CD4-positive, CD25-positive, alpha-beta regulatory T cell (primary cell): ENCODE results near the gene MTMR2. TPM values are rescaled to one million over a fixed set of nuclear protein-coding genes. Genes with fewer than 3 reads are reported as not detected.

Experiments
- ATAC-seq, 2 donors: fragments of 150-1000 bp; cut with Tn5 transposase; one replicate each; pipeline ENCODE4 v1.10.0; 2021; ENCODE audit warnings: low read depth in 2 of 2, moderate number of reproducible peaks in 2 of 2, moderate library complexity in 1 of 2
- DNase-seq, 3 donors: peaks; one replicate each; pipeline versions ENCODE4 v3.0.0 to v3.0.0-alpha.2; 2012 to 2022; ENCODE audit warnings: mixed read lengths in 1 of 3
- H3K27ac ChIP-seq: one replicate; pipeline ENCODE4 v1.7.0; 2013; ENCODE audit warnings: mild to moderate bottlenecking, low read length; ENCODE audit not compliant: insufficient read depth, poor library complexity, severe bottlenecking
- H3K27me3 ChIP-seq: one replicate; pipeline ENCODE4 v1.7.0; 2013; ENCODE audit warnings: low read length; ENCODE audit not compliant: control insufficient read depth, insufficient read depth
- H3K36me3 ChIP-seq: one replicate; pipeline ENCODE4 v1.7.0; 2013; ENCODE audit warnings: mild to moderate bottlenecking, low read length, moderate library complexity; ENCODE audit not compliant: control insufficient read depth, insufficient read depth
- H3K4me1 ChIP-seq: 2 replicates; pipeline ENCODE4 v1.7.0; 2013; ENCODE audit warnings: mild to moderate bottlenecking, low read length; ENCODE audit not compliant: insufficient read depth, control insufficient read depth, poor library complexity, severe bottlenecking
- H3K4me3 ChIP-seq: one replicate; pipeline ENCODE4 v1.7.0; 2013; ENCODE audit warnings: low read depth, mild to moderate bottlenecking, low read length, moderate library complexity
- H3K9me3 ChIP-seq, 2 experiments: 1 replicate in 1 of 2; 2 replicates in 1 of 2; pipeline ENCODE4 v1.7.0; 2013; ENCODE audit warnings: low read length in 2 of 2, mild to moderate bottlenecking in 1 of 2, moderate library complexity in 1 of 2; ENCODE audit not compliant: control insufficient read depth in 2 of 2
- H3K27ac Mint-ChIP-seq, 3 donors: one replicate each; pipeline ENCODE4 v1.8.0; 2020 to 2022; ENCODE audit warnings: mild to moderate bottlenecking in 3 of 3, mixed read lengths in 3 of 3, moderate library complexity in 2 of 3
- H3K27me3 Mint-ChIP-seq: one replicate; pipeline ENCODE4 v1.8.0; 2022; ENCODE audit warnings: mild to moderate bottlenecking, mixed read lengths
- H3K36me3 Mint-ChIP-seq: one replicate; pipeline ENCODE4 v1.8.0; 2020; ENCODE audit warnings: mixed read lengths
- H3K4me1 Mint-ChIP-seq, 4 donors: one replicate each; pipeline ENCODE4 v1.8.0; 2020 to 2022; ENCODE audit warnings: mixed read lengths in 4 of 4, mild to moderate bottlenecking in 1 of 4
- H3K4me3 Mint-ChIP-seq, 4 donors: one replicate each; pipeline ENCODE4 v1.8.0; 2020 to 2022; ENCODE audit warnings: mild to moderate bottlenecking in 4 of 4, mixed read lengths in 4 of 4, moderate library complexity in 3 of 4
- H3K9me3 Mint-ChIP-seq, 7 donors: one replicate each; pipeline ENCODE4 v1.8.0; 2020 to 2022; ENCODE audit warnings: mixed read lengths in 7 of 7, mild to moderate bottlenecking in 3 of 7, moderate library complexity in 2 of 7
- polyA plus RNA-seq, 4 donors: library from polyadenylated mRNA; unstranded; fragments of 300-500 nt; fragmentation: Illumina TruSeq; gene quantifications; one replicate each; pipeline ENCODE4 v1.2.3, GENCODE V29; 2021
- total RNA-seq: library from RNA; stranded (reverse); gene quantifications from one replicate; pipeline ENCODE4 v1.2.3, GENCODE V29; 2022

Gene MTMR2
- total and polyA plus RNA-seq, 5 donors from 2014 or later, result 9.8 to 21.3 (median 13.5) TPM

DNA sequence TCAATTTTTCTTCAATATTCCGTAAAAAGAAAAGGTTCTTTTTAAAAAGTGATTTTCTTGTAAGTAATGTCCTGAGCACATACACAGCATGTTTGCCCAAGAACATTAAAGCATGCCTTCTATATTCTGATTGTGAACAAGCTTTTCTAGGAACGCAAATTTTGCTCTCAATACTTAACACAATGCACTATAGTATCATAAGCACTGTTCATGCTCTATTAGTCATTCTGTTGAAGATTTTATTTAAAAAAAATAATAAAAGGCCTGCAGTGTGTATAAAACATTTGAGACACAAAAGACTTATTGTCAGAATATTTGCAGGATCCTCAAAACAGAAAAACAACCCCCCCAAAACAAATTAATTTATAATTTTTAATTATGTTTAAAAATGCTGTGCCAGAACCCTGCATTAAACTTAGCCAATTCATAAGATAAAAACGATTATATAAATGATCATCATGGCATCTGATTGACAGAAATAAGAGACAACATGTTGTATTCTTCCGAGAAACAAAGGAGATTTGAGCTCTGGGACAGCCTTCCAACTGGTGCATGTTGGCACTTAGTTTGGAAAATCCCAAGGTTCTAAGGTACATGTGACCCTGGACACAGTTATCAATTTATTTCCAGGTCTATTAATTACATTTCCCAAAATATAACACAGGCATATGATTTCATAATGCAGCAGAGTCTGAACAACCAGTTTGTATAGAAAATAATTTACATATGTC is 13.1 kb downstream of the MTMR2 start:
- Mint-ChIP-seq H3K4me1 (peaks cover 24 to 40% (median 31%) of the 10 kb centered on the region in 4 donors), H3K27ac (no peak overlapping the region), H3K9me3 (peaks cover 0 to 1% (median 0%) of the 10 kb centered on the region in 7 donors), H3K27me3 (no peaks in the 10 kb centered on the region), H3K4me3 (no peak overlapping the region), H3K36me3 (peaks cover 6% of the 10 kb centered on the region)
- DNase-seq (no peak), ATAC-seq (no peak)
- no peaks in the 10 kb centered on the region for H3K36me3 ChIP-seq
- H3K4me3 ChIP-seq, result no peak overlapping the region
- H3K27me3 ChIP-seq, result no peaks in the 10 kb centered on the region
- H3K9me3 ChIP-seq, result no peaks in the 10 kb centered on the region
- H3K4me1 ChIP-seq, result no peaks in the 10 kb centered on the region
- no peak overlapping the region for H3K27ac ChIP-seq

DNA sequence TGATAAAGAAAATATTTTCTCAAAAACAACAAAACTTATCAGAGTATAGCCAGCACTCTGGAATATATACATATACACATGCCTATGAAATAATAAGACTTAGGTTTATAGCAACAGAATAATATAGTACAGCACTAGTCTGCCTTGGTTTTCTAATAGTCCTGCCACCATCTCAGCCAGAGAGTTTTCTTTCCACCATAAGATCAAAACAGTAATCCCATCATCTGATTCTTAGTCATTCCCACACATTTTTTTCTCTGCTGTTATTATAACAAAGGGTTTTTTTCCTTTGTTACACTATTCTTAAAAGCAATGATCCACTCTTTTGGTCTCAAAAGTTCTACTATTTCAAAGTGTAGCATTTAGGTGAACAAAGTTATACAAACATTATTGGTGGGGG is 15.1 kb downstream of the MTMR2 start:
- peaks cover 6% of the 10 kb centered on the region for H3K36me3 Mint-ChIP-seq
- H3K27ac ChIP-seq, result no peak overlapping the region
- DNase-seq, result no peak
- no peak for ATAC-seq
- no peaks in the 10 kb centered on the region for H3K27me3 Mint-ChIP-seq
- H3K27me3 ChIP-seq, result no peaks in the 10 kb centered on the region
- peaks cover 24 to 31% (median 27%) of the 10 kb centered on the region in 4 donors for H3K4me1 Mint-ChIP-seq
- no peak overlapping the region for H3K4me3 ChIP-seq
- H3K4me1 ChIP-seq, result no peaks in the 10 kb centered on the region
- H3K27ac Mint-ChIP-seq, result no peak overlapping the region
- H3K36me3 ChIP-seq, result no peaks in the 10 kb centered on the region
- H3K9me3 ChIP-seq, result no peaks in the 10 kb centered on the region
- no peak overlapping the region for H3K4me3 Mint-ChIP-seq
- peaks cover 0 to 1% (median 0%) of the 10 kb centered on the region in 7 donors for H3K9me3 Mint-ChIP-seq

DNA sequence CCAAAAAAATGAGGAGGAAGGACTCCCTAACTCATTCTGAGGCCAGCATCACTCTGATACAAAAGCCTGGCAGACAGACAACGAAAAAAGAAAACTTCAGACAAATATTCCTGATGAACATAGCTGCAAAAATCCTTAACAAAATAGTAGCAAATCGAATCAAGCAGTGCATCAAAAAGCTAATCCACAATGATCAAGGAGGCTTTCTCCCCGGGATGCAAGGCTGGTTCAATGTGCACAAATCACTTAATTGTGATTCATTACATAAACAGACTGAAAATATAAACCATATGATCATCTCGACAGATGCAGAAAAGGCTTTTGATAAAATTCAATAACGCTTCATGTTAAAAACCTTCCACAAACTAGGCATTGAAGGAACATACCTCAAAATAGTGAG is 16.4 kb downstream of the MTMR2 start:
- H3K27ac Mint-ChIP-seq, result no peak overlapping the region
- H3K36me3 Mint-ChIP-seq, result peaks cover 6% of the 10 kb centered on the region
- ATAC-seq (no peak), DNase-seq (no peak)
- Histone ChIP-seq H3K27ac (no peak overlapping the region), H3K4me3 (no peak overlapping the region), H3K4me1 (no peaks in the 10 kb centered on the region), H3K36me3 (no peaks in the 10 kb centered on the region), H3K9me3 (no peaks in the 10 kb centered on the region), H3K27me3 (no peaks in the 10 kb centered on the region)
- no peaks in the 10 kb centered on the region for H3K9me3 Mint-ChIP-seq
- H3K27me3 Mint-ChIP-seq, result no peaks in the 10 kb centered on the region
- H3K4me3 Mint-ChIP-seq, result peak overlapping the region in 1 of 4 donors; percentile 3
- H3K4me1 Mint-ChIP-seq, result peaks cover 24 to 30% (median 25%) of the 10 kb centered on the region in 4 donors

DNA sequence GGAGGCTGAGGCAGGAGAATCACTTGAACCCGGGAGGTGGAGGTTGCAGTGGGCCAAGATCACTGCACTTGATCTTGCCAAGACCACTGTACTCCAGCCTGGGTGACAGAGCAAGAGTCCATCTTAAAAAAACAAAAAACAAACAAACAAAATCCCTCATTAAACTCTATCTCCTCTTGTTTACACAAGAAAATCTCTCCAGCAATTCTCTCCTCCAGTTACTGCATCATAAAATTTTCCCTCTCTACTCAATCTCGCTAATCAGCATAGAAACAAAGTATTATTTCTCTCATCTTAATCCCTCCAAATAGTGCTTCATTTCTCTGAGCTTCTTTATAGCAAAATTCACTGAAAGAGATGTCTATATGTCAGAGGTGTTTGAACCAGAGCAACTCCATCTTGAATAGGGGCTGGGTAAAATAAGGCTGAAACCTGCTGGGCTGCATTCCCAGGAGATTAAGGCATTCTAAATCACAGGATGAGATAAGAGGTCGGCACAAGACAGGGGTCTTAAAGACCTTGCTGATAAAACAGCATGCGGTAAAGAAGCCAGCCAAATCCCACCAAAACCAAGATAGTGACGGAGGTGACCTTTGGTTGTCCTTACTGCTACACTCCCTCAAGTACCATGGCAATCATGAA is 19.8 kb downstream of the MTMR2 start:
- Mint-ChIP-seq H3K9me3 (no peaks in the 10 kb centered on the region), H3K4me3 (no peak overlapping the region), H3K4me1 (peaks cover 18 to 25% (median 23%) of the 10 kb centered on the region in 4 donors), H3K36me3 (peaks cover 6% of the 10 kb centered on the region), H3K27ac (no peak overlapping the region), H3K27me3 (no peaks in the 10 kb centered on the region)
- Histone ChIP-seq H3K27ac (no peak overlapping the region), H3K4me1 (no peaks in the 10 kb centered on the region), H3K27me3 (no peaks in the 10 kb centered on the region), H3K4me3 (no peak overlapping the region), H3K36me3 (no peaks in the 10 kb centered on the region), H3K9me3 (no peaks in the 10 kb centered on the region)
- ATAC-seq (no peak), DNase-seq (no peak)

DNA sequence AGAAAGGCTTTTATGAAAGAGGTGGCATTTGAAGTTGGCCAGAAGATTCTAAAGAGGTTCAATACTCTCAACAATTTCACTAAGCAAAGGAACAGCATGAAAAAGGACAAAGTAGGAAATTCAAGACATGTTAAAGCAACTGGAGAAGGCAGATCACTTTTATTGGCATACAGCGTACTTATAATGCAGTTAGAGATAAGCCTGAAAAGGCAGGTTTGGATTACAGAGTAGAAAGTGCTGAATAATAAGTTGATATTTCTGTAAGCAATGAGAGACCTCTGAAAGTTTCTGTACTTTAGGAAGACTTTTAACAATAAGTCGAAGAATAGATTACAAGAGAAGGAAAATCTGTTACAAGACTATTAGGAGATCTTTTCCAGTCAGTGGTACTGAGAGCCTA is 25.1 kb downstream of the MTMR2 start:
- Mint-ChIP-seq H3K4me1 (peaks cover 0 to 8% (median 2%) of the 10 kb centered on the region in 4 donors), H3K27me3 (no peaks in the 10 kb centered on the region), H3K9me3 (no peaks in the 10 kb centered on the region), H3K27ac (no peak overlapping the region), H3K36me3 (peaks cover 3% of the 10 kb centered on the region), H3K4me3 (no peak overlapping the region)
- H3K27me3 ChIP-seq, result no peaks in the 10 kb centered on the region
- DNase-seq (no peak), ATAC-seq (no peak)
- H3K4me3 ChIP-seq, result no peak overlapping the region
- no peaks in the 10 kb centered on the region for H3K9me3 ChIP-seq
- no peak overlapping the region for H3K27ac ChIP-seq
- H3K4me1 ChIP-seq, result no peaks in the 10 kb centered on the region
- no peaks in the 10 kb centered on the region for H3K36me3 ChIP-seq

DNA sequence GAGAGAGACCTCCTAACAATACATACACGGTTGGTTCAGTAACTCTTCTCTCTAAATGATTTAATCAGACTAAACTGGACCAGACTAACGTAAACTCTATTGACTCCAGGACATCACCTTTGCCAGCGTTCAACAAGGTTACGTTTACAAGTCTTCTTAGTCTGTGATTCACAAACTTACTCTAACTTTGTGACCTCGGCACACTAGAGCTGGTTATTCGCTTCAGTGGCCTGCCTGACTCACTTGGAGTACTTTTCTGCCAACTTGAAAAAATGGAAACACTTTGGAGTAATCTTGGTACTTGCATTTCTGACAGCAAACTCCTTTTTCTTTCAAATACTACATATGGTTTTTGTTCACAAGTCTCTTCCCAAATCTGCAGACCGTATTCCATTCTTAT is 26.2 kb downstream of the MTMR2 start:
- Mint-ChIP-seq H3K9me3 (no peaks in the 10 kb centered on the region), H3K4me3 (no peak overlapping the region), H3K27ac (no peak overlapping the region), H3K27me3 (no peaks in the 10 kb centered on the region), H3K36me3 (peaks cover 3% of the 10 kb centered on the region), H3K4me1 (peaks cover 0 to 8% (median 2%) of the 10 kb centered on the region in 4 donors)
- Histone ChIP-seq H3K36me3 (no peaks in the 10 kb centered on the region), H3K9me3 (no peaks in the 10 kb centered on the region), H3K27me3 (no peaks in the 10 kb centered on the region), H3K4me3 (no peak overlapping the region), H3K27ac (no peak overlapping the region), H3K4me1 (no peaks in the 10 kb centered on the region)
- DNase-seq (no peak), ATAC-seq (no peak)

DNA sequence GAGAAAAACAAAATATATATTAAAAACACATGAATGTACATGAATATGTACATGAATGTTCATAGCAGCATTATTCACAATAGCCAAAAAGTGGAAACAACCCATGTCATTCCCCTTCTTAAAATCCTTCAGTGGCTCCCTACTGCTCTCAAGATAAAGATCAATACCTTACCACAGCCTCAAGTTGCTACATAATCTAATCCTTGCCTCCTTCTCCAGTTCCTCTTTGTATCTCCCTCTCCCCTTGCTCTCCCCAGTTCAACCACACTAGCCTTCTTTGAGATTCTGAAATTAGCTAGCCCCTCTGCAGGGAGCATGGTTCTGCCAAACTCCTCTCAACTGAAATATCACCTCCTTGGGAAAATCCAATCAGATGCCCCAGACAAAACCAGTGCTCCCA is 28.1 kb downstream of the MTMR2 start:
- Histone ChIP-seq H3K4me1 (no peaks in the 10 kb centered on the region), H3K9me3 (no peaks in the 10 kb centered on the region), H3K36me3 (no peaks in the 10 kb centered on the region), H3K4me3 (no peak overlapping the region), H3K27ac (no peak overlapping the region), H3K27me3 (no peaks in the 10 kb centered on the region)
- Mint-ChIP-seq H3K27me3 (no peaks in the 10 kb centered on the region), H3K27ac (no peak overlapping the region), H3K4me1 (peaks cover 0 to 8% (median 2%) of the 10 kb centered on the region in 4 donors), H3K36me3 (peaks cover 3% of the 10 kb centered on the region), H3K4me3 (no peak overlapping the region), H3K9me3 (no peaks in the 10 kb centered on the region)
- ATAC-seq (no peak), DNase-seq (no peak)
